ENCODE data around the gene SLC38A10.

The SLC38A10 gene

DNA sequence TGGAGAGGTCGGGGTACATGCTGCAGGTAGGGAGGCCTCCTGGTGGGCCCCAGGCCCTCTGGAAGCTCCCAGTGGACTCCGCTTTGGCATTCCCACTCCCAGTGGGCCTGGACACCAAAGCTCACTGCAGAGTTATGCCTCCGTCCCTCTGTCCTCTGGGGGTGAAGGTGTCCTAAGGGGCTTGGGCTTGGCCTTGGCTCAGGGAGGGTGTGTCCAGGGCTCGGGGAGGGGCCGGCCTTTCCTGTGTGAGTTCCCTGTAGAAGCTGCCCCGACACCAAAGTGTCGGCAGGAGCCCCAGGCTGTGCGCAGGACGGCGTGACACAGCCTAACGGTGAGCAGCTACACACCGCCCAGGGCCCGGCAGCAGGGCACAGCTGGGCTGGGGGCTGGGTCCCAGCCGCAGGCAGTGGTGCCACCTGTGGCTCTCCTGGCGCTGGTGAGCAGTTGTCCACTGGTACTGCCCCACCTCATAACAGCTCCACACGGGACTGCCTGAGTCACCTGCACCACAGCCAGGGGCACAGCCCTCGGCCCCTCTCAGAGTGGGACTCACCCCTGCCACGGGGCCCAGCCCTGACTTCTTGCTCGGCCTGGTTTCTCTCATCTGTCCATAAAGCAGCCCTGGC, 62.4 kb downstream of the SLC38A10 start:
- H3K9me3 ChIP-seq: no peaks in the 10 kb centered on the region
- TF ChIP-seq, protein P1, sequence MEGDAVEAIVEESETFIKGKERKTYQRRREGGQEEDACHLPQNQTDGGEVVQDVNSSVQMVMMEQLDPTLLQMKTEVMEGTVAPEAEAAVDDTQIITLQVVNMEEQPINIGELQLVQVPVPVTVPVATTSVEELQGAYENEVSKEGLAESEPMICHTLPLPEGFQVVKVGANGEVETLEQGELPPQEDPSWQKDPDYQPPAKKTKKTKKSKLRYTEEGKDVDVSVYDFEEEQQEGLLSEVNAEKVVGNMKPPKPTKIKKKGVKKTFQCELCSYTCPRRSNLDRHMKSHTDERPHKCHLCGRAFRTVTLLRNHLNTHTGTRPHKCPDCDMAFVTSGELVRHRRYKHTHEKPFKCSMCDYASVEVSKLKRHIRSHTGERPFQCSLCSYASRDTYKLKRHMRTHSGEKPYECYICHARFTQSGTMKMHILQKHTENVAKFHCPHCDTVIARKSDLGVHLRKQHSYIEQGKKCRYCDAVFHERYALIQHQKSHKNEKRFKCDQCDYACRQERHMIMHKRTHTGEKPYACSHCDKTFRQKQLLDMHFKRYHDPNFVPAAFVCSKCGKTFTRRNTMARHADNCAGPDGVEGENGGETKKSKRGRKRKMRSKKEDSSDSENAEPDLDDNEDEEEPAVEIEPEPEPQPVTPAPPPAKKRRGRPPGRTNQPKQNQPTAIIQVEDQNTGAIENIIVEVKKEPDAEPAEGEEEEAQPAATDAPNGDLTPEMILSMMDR (IDR thresholded peaks at IDR 0.05): no peak
- H3K27me3 ChIP-seq: no peaks in the 10 kb centered on the region
- H3K27ac ChIP-seq: no peak overlapping the region
- peaks cover 85% of the 10 kb centered on the region for H3K36me3 ChIP-seq
- H3K4me1 ChIP-seq (ENCODE audit: control insufficient read depth in 1 of 2, insufficient read depth in 1 of 2, low read depth in 1 of 2, low read length in 1 of 2): peaks cover 18 to 19% of the 10 kb centered on the region in 2 experiments
- no peak overlapping the region for H3K4me3 ChIP-seq (ENCODE audit: low read depth in 1 of 2, low read length in 1 of 2)

DNA sequence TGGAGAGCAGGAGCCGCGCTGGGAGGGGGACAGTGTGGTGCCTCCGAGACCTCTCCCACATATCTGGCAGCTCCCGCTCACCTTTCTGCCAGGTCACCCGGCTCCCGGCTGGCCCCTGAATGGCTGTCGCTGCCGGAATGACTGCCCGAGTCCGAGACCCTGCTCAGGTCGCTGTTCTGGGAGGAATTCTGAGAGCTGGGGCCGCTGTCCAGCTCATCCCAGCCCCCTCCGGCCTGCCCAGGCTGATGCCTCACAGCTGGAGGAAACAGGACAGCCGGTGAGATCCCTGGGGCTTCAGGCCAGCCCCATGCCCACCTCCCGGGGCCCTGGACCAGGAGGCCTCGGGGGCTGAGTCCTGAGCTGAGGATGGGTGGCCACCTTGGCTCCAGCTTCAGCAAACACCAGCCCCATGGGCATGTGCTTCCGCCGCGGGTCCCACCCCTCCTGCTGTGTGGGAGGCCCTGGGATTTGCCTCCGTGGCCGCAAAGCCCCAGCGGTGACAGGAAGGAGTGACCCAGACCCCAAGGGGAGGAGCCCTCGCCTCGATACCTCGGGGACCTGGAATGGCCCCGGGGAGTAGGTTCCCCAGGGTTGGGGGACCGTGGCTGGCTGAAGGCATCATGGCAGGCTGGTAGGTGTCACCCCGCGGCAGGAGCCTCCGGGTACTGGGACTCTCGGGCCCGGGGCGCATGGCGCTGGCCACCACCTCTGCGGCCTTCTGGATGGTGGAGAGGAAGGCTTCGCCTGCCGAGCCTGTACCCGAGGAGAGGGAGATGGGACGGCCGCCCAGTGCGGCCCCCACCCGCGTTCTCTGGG, 63.1 kb downstream of the SLC38A10 start:
- Histone ChIP-seq H3K27ac (no peak overlapping the region), H3K36me3 (peaks cover 85% of the 10 kb centered on the region), H3K9me3 (no peaks in the 10 kb centered on the region), H3K4me1 (ENCODE audit: control insufficient read depth in 1 of 2, insufficient read depth in 1 of 2, low read depth in 1 of 2, low read length in 1 of 2) (peaks cover 13 to 14% of the 10 kb centered on the region in 2 experiments), H3K27me3 (no peaks in the 10 kb centered on the region), H3K4me3 (ENCODE audit: low read depth in 1 of 2, low read length in 1 of 2) (no peak overlapping the region)
- TF ChIP-seq, protein P1 (IDR thresholded peaks at IDR 0.05): no peak

DNA sequence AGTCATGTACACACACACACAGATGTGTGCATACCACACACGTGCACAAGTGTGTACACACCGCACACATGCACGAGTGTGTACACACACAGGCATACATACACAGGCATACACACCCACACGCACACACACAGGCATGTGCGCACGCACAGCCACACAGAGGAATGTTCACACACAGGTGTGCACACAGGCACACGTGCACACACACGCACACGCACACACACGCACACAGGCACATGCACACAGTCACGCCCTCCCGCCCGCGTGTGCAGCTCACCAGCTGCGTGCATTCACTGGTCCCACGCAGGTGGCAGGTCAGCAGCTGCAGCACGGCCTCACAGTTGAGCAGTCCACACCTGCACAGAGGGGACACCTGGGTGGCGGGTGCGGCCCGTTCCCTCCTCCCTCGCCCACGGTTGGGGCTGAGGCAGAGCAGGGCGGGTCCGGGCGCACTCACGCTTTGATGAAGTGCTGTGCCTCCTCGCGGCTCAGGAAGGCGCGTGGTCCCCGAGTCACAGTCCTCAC, 63.9 kb downstream of the SLC38A10 start:
- no peak overlapping the region for H3K4me3 ChIP-seq (ENCODE audit: low read depth in 1 of 2, low read length in 1 of 2)
- no peak overlapping the region for H3K27ac ChIP-seq
- H3K4me1 ChIP-seq (ENCODE audit: control insufficient read depth in 1 of 2, insufficient read depth in 1 of 2, low read depth in 1 of 2, low read length in 1 of 2): peaks cover 13 to 14% of the 10 kb centered on the region in 2 experiments
- TF ChIP-seq, protein P1 (IDR thresholded peaks at IDR 0.05): no peak
- H3K27me3 ChIP-seq: no peaks in the 10 kb centered on the region
- peaks cover 77% of the 10 kb centered on the region for H3K36me3 ChIP-seq
- no peaks in the 10 kb centered on the region for H3K9me3 ChIP-seq

DNA sequence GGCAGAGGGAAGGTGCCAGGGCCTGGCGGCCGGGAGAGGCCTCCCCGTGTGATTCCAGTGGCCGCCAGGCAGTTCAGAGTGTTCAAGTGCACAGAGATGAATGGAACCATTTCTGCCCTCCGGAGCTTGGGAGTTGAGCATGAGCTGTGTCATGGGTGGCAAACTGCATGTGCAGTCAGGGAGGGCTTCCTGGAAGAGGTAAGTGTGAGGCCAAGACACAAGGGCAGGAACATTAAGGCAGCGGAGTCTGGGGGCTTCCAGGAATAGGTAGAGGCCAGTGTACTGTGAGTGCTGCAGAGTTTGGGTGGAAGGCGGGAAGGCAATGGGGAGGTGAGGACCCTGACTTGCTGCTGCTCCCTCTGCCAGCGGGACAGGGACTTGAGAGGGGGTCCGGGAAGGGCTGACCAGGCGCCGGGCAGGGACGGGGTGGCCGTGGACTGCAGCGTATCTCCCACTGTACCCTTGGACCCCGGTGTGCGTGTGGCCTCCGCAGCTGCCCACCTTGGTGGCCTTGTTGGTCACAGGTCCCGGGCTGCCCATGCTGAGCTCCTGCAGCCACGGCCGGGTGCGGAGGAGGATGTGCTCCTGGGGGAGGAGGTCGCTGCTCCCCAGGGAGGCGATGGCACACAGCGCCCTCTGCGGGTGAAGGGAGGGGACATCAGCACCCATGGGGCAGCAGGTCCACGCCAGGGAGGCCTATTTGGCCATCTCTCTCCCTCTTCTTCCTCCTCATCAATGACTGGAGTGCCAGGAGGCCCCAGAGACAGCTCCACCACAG, 64.9 kb downstream of the SLC38A10 start:
- H3K4me3 ChIP-seq (ENCODE audit: low read depth in 1 of 2, low read length in 1 of 2): no peak overlapping the region
- no peaks in the 10 kb centered on the region for H3K27me3 ChIP-seq
- H3K36me3 ChIP-seq: peaks cover 67% of the 10 kb centered on the region
- H3K4me1 ChIP-seq (ENCODE audit: control insufficient read depth in 1 of 2, insufficient read depth in 1 of 2, low read depth in 1 of 2, low read length in 1 of 2): peaks cover 13 to 14% of the 10 kb centered on the region in 2 experiments
- H3K9me3 ChIP-seq: no peaks in the 10 kb centered on the region
- TF ChIP-seq, protein P1 (IDR thresholded peaks at IDR 0.05): no peak
- no peak overlapping the region for H3K27ac ChIP-seq

DNA sequence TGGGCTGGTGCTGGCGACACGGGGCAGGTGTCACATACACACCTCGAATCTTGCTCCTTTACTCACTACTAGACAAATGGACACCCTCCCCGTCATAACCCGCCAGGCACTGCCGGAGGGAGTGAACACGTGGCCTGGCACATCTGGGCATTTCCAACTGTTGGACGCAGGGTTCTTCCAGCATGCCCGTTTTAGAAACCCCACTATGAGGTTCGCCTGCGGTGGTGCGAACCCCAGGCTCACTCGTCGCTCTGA, 65.5 kb downstream of the SLC38A10 start:
- H3K36me3 ChIP-seq: peaks cover 61% of the 10 kb centered on the region
- H3K4me3 ChIP-seq (ENCODE audit: low read depth in 1 of 2, low read length in 1 of 2): no peak overlapping the region
- no peaks in the 10 kb centered on the region for H3K27me3 ChIP-seq
- TF ChIP-seq, protein P1 (IDR thresholded peaks at IDR 0.05): no peak
- no peaks in the 10 kb centered on the region for H3K9me3 ChIP-seq
- peaks cover 13 to 14% of the 10 kb centered on the region in 2 experiments for H3K4me1 ChIP-seq (ENCODE audit: control insufficient read depth in 1 of 2, insufficient read depth in 1 of 2, low read depth in 1 of 2, low read length in 1 of 2)
- H3K27ac ChIP-seq: no peak overlapping the region
